Endothelial cell of umbilical vein (primary cell): Measurements from ENCODE around the gene RAN. TPM values are rescaled to one million over a fixed set of nuclear protein-coding genes. Genes with fewer than 3 reads are reported as not detected.

Experiments used
- BruUV-seq: library from RNA; stranded (reverse); fragments of 400-500 nt; replicated peaks from 2 replicates; lab custom pipeline; 2021; lab: Mats Ljungman, UMichigan
- CTCF ChIA-PET: fragments of 300-600, 350-600 bp; sonication (Branson Sonifier 250); formaldehyde crosslinking; loops from one replicate; lab custom pipeline; 2021; ENCODE audit warnings: antibody characterized with exemption, inconsistent platforms; lab: Charles Lee
- POLR2A ChIA-PET: fragments of 300-600, 350-600 bp; sonication (Branson Sonifier 250); formaldehyde crosslinking; loops from one replicate; lab custom pipeline; 2021; ENCODE audit warnings: antibody characterized with exemption, inconsistent platforms; lab: Charles Lee
- DNase-seq: peaks from one replicate; pipeline ENCODE4 v3.0.0-alpha.2; 2011; ENCODE audit warnings: low read depth, low spot score
- FAIRE-seq: peaks from 2 replicates; lab custom pipeline; 2011; peaks lifted over from hg19 to GRCh38; lab: Jason Lieb, UNC
- H2AFZ ChIP-seq: 2 replicates; pipeline ENCODE4 v1.6.0; 2012; ENCODE audit warnings: low read depth, low read length, control low read depth, inconsistent platforms
- H3K27ac ChIP-seq: 2 replicates; pipeline ENCODE4 v1.5.1; 2011; ENCODE audit warnings: low read depth, mild to moderate bottlenecking, control low read depth, low read length, moderate library complexity; ENCODE audit not compliant: insufficient read depth
- H3K27me3 ChIP-seq, 2 experiments: 2 replicates each; pipeline versions ENCODE4 v1.6.0 to v1.6.1; 2011; ENCODE audit warnings: low read length in 2 of 2, mixed read lengths in 1 of 2; ENCODE audit not compliant: control insufficient read depth in 2 of 2, insufficient read depth in 2 of 2
- H3K36me3 ChIP-seq, 2 experiments: 2 replicates in 1 of 2; 3 replicates in 1 of 2; pipeline ENCODE4 v1.5.1; 2011; ENCODE audit warnings: low read length in 2 of 2, mild to moderate bottlenecking in 1 of 2, moderate library complexity in 1 of 2; ENCODE audit not compliant: control insufficient read depth in 2 of 2, insufficient read depth in 2 of 2; ENCODE audit errors: extremely low read depth in 1 of 2
- H3K4me1 ChIP-seq: 3 replicates; pipeline ENCODE4 v1.5.1; 2011; ENCODE audit warnings: mild to moderate bottlenecking, low read length; ENCODE audit not compliant: control insufficient read depth, insufficient read depth; ENCODE audit errors: extremely low read depth
- H3K4me2 ChIP-seq: 2 replicates; pipeline ENCODE4 v1.6.1; 2011; ENCODE audit warnings: low read length, control low read depth, mixed read lengths; ENCODE audit not compliant: insufficient read depth
- H3K4me3 ChIP-seq, 3 experiments: fragments of 200-600 bp in 1 of 3; sonication (generic), shearing (Covaris generic) in 1 of 3; replicated peaks in 1 of 3; 2 replicates each; pipeline ENCODE4 v1.5.1; 2011 to 2016; ENCODE audit warnings: control low read depth in 3 of 3, low read length in 3 of 3, mild to moderate bottlenecking in 2 of 3, inconsistent platforms in 1 of 3, low read depth in 1 of 3, moderate library complexity in 1 of 3; ENCODE audit not compliant: insufficient read depth in 1 of 3
- H3K79me2 ChIP-seq: 2 replicates; pipeline ENCODE4 v1.6.0; 2012; ENCODE audit warnings: low read length, inconsistent platforms; ENCODE audit not compliant: control insufficient read depth, insufficient read depth
- H3K9ac ChIP-seq: replicated peaks from 2 replicates; pipeline ENCODE3; 2011; ENCODE audit warnings: low read length, control low read depth; ENCODE audit not compliant: insufficient read depth; ENCODE audit errors: extremely low read depth
- H3K9me1 ChIP-seq: replicated peaks from 3 replicates; pipeline ENCODE4 v1.6.0; 2011; ENCODE audit warnings: mild to moderate bottlenecking, low read length; ENCODE audit not compliant: control insufficient read depth, insufficient read depth; ENCODE audit errors: extremely low read depth
- H3K9me3 ChIP-seq: replicated peaks from 2 replicates; pipeline ENCODE4 v1.5.1; 2012; ENCODE audit warnings: low read length, inconsistent platforms; ENCODE audit not compliant: control insufficient read depth, insufficient read depth
- H4K20me1 ChIP-seq: replicated peaks from 2 replicates; pipeline ENCODE3; 2011; ENCODE audit warnings: mild to moderate bottlenecking, low read length; ENCODE audit not compliant: control insufficient read depth, insufficient read depth; ENCODE audit errors: extremely low read depth
- CTCF ChIP-seq, 2 donors: IDR thresholded peaks; 1 replicate in 1 of 2; 2 replicates in 1 of 2; pipeline ENCODE4 v1.5.1; 2011; ENCODE audit warnings: low read length in 2 of 2, mild to moderate bottlenecking in 2 of 2, moderate library complexity in 2 of 2, control low read depth in 1 of 2, inconsistent platforms in 1 of 2, low read depth in 1 of 2; ENCODE audit not compliant: insufficient read depth in 1 of 2; ENCODE audit errors: extremely low read depth in 1 of 2
- FOS ChIP-seq: IDR thresholded peaks from 2 replicates; pipeline ENCODE4 v1.6.1; 2011; ENCODE audit warnings: mild to moderate bottlenecking, low read length, moderate library complexity, borderline replicate concordance; ENCODE audit not compliant: insufficient read depth
- GATA2 ChIP-seq: IDR thresholded peaks from 2 replicates; pipeline ENCODE4 v1.7.0; 2011; ENCODE audit warnings: low read depth, mild to moderate bottlenecking, moderate library complexity, mixed read lengths, low read length; ENCODE audit not compliant: insufficient read length, insufficient read depth
- JUN ChIP-seq: IDR thresholded peaks from 2 replicates; pipeline ENCODE4 v1.6.1; 2011; ENCODE audit warnings: borderline replicate concordance, low read depth; ENCODE audit not compliant: insufficient read length, insufficient read depth
- MYC ChIP-seq: IDR thresholded peaks from one replicate; pipeline ENCODE4 v1.6.1; 2011; ENCODE audit warnings: mild to moderate bottlenecking, low read depth, low read length
- POLR2A ChIP-seq: IDR thresholded peaks from 2 replicates; pipeline ENCODE4 v1.6.1; 2012; ENCODE audit warnings: low read depth, mild to moderate bottlenecking, control low read depth, low read length
- POLR2AphosphoS5 ChIP-seq: IDR thresholded peaks from 2 replicates; pipeline ENCODE4 v1.6.1; 2012; ENCODE audit warnings: low read depth, mild to moderate bottlenecking, control low read depth, low read length, moderate library complexity; ENCODE audit not compliant: insufficient read depth
- dilution Hi-C: fragments of 300-500 bp; cut with MboI; formaldehyde crosslinking; loops from one replicate; pipeline ENCODE4 v1.15.0; 2019; ENCODE audit warnings: low sequenced_read_pairs; ENCODE audit not compliant: extremely low pct_ligation_motif_present
- intact Hi-C: fragments of 100-400 bp; cut with micrococcal nuclease; formaldehyde crosslinking; loops from one replicate; pipeline ENCODE4 v1.10.0; 2022
- polyA plus RNA-seq, 4 experiments: library from polyadenylated mRNA; depleted of rRNA in 3 of 4; stranded (reverse) in 3 of 4; unstranded in 1 of 4; fragments of >200 nt; gene quantifications; 2 replicates each; pipeline versions ENCODE4 v1.2.1 to v1.2.3, GENCODE V29; 2011 to 2012; ENCODE audit warnings: missing spikeins in 1 of 4
- total RNA-seq: library from RNA; stranded (reverse); gene quantifications from 2 replicates; pipeline ENCODE4 v1.2.3, GENCODE V29; 2021

The RAN gene
- total and polyA plus RNA-seq, 2 donors (not counting 3 experiments of a cell fraction or from before 2014, with no cell fraction given) = 1,075 to 1,205 TPM

DNA sequence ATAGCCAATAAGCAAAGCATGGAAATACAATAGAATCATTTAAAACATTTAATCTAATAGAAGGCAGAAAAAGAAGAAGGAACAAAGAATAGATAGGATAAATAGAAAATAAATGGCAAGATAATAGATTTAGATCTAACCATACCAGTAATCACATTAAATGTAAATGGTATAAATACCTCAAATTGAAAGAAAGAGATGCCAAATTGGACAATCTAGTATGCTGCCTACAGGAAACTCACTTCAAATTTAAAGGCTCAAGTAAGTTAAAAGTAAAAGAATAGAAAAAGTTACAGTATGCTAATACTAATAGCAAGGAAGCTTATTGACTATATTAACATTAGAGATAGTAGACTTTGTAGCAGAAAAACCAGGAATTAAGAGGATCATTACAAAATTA is 40.1 kb downstream of the RAN start:
- Histone ChIP-seq H2AFZ (no peak overlapping the region), H3K4me2 (no peak overlapping the region), H3K36me3 (no peaks in the 10 kb centered on the region), H3K4me1 (no peaks in the 10 kb centered on the region), H3K79me2 (no peaks in the 10 kb centered on the region), H3K9me3 (no peaks in the 10 kb centered on the region), H4K20me1 (no peaks in the 10 kb centered on the region), H3K27me3 (no peaks in the 10 kb centered on the region), H3K9ac (no peak overlapping the region), H3K4me3 (no peak overlapping the region), H3K9me1 (no peaks in the 10 kb centered on the region), H3K27ac (no peak overlapping the region)
- TF ChIP-seq GATA2 (no peak), MYC (no peak), POLR2A (no peak)
- no peak for DNase-seq
- BruUV-seq = no TSS peak
- ChIA-PET CTCF (no interaction called here), POLR2A (no interaction called here)
- dilution Hi-C loops (no loop called here), intact Hi-C loops (no loop called here)
- no peak for FAIRE-seq

GRCh38 chr12:130916241-130916911 is 44.5 kb downstream of the RAN start:
- Histone ChIP-seq H3K9me1 (no peaks in the 10 kb centered on the region), H2AFZ (no peak overlapping the region), H3K4me3 (no peak overlapping the region), H3K27ac (no peak overlapping the region), H3K4me2 (no peak overlapping the region), H3K27me3 (no peaks in the 10 kb centered on the region), H3K9ac (no peak overlapping the region), H3K79me2 (no peaks in the 10 kb centered on the region), H4K20me1 (no peaks in the 10 kb centered on the region), H3K4me1 (no peaks in the 10 kb centered on the region), H3K36me3 (no peaks in the 10 kb centered on the region), H3K9me3 (no peaks in the 10 kb centered on the region)
- POLR2A ChIA-PET = no interaction called here
- intact Hi-C loops (loop anchor here (2.0 kb wide), 2 partner anchors 216 to 914 kb away; no protein-coding TSS in a partner anchor), dilution Hi-C loops (no loop called here)
- FAIRE-seq = no peak
- peak; percentile 6 for DNase-seq
- CTCF ChIA-PET = no interaction called here
- TF ChIP-seq JUN (no peak), FOS (no peak), CTCF (IDR thresholded peaks at IDR 0.05; ENCODE audit: extremely low read depth in 1 of 2, insufficient read depth in 1 of 2, low read depth in 1 of 2, low read length in 2 of 2) (peak; percentile 43 to 46), POLR2AphosphoS5 (no peak)
- BruUV-seq = no TSS peak
